ENCODE measurements around the gene OLFML2A. TPM values are rescaled to one million over a fixed set of nuclear protein-coding genes. Genes with fewer than 3 reads are reported as not detected.

The OLFML2A gene
- total RNA-seq, 1 donor, result 0.31 TPM

GRCh38 chr9:124794902-124795491, 18.1 kb downstream of the OLFML2A start:
- H3K27me3 ChIP-seq (ENCODE audit: insufficient read depth, low read length), result no peaks in the 10 kb centered on the region
- H3K4me3 ChIP-seq (ENCODE audit: low read length), result no peak overlapping the region
- H3K4me1 ChIP-seq (ENCODE audit: insufficient read depth, low read length), result peaks cover 4% of the 10 kb centered on the region
- H3K9me3 ChIP-seq (ENCODE audit: low read depth, low read length), result no peaks in the 10 kb centered on the region

GRCh38 chr9:124795881-124796431, 19.0 kb downstream of the OLFML2A start:
- H3K27me3 ChIP-seq (ENCODE audit: insufficient read depth, low read length), result no peaks in the 10 kb centered on the region
- H3K4me1 ChIP-seq (ENCODE audit: insufficient read depth, low read length), result peaks cover 14% of the 10 kb centered on the region
- H3K4me3 ChIP-seq (ENCODE audit: low read length), result no peak overlapping the region
- no peaks in the 10 kb centered on the region for H3K9me3 ChIP-seq (ENCODE audit: low read depth, low read length)

- Histone ChIP-seq H3K9me3 (ENCODE audit: low read depth, low read length) (no peaks in the 10 kb centered on the region), H3K4me1 (ENCODE audit: insufficient read depth, low read length) (peaks cover 20% of the 10 kb centered on the region), H3K27me3 (ENCODE audit: insufficient read depth, low read length) (no peaks in the 10 kb centered on the region), H3K4me3 (ENCODE audit: low read length) (no peak overlapping the region)
Measured at GRCh38 chr9:124797343-124798103, 20.6 kb downstream of the OLFML2A start.

DNA sequence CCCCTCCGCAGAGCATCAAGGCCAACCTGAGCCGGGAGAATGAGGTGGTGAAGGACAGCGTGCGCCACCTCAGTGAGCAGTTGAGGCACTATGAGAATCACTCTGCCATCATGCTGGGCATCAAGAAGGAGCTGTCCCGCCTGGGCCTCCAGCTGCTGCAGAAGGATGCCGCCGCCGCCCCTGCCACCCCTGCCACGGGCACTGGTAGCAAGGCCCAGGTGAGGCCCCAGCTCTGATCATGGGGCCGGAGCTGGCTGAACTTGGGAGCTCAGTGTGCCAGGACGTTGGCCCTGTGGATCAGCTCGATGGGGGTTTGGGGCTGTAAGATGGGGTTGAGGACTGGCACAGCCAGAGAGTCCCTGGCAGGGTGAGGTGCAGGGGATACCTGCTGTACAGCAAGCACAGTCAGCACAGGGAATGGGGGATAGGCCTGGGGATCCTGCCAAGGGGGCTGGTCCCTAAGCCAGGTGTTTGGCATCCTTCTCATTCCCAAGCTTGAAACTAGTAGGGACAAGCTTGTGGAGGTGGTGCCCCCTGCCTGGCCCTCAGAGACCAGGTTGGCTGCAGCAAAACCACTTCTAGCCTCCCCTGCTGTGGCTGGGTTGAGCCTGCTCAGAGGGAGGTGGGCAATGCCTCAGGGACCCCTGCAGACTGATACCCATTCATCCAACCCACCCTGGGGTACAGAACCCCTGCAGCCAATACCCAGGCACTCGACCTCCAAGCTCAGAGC, 22.5 kb downstream of the OLFML2A start:
- Histone ChIP-seq H3K9me3 (ENCODE audit: low read depth, low read length) (no peaks in the 10 kb centered on the region), H3K4me1 (ENCODE audit: insufficient read depth, low read length) (peaks cover 20% of the 10 kb centered on the region), H3K4me3 (ENCODE audit: low read length) (no peak overlapping the region), H3K27me3 (ENCODE audit: insufficient read depth, low read length) (no peaks in the 10 kb centered on the region)

DNA sequence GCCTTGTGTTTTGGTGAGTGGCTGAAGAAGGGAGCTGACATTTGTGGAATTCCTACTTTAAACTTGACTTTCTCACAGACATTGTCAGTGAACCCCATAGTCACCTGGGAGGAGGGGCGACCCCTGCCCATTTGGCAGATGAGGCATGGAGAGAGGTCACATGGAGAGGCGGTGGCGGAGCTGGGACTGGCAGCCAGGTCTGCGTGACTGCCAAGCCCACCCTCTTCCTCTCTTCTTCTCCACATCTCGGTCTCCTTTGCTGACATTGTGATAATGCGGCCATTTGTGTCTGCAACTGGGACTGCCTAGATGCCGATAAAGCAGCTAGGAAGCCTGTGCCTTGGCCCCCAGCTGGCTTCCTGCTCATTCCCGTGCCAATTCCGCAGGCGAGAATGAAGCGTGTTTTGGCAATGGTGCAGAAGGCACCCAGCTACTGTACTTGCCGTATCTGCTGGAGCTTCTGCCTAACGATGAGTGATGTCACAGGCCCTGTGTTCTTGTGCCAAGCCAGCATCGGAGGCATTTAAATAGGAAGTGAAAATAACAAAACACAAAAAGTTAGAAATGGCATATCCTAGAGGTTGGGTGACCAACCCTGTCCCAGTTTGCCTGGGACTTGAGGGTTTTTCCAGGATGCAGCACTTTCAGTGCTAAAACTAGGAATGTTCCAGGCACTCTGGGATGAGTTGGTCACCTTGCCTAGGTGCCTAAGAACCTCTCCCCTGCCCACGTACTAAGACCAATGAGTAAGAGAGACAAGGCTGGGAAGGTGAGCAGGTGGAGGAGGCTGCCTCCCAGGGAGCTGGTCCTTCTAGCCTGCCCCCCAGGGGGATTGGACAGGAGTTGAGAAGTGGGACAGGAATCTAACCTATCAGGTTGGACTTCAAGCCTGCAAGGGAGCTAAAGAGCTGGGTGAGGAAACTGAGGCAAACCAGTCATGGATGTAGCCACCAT, 23.6 kb downstream of the OLFML2A start:
- no peak overlapping the region for H3K4me3 ChIP-seq (ENCODE audit: low read length)

DNA sequence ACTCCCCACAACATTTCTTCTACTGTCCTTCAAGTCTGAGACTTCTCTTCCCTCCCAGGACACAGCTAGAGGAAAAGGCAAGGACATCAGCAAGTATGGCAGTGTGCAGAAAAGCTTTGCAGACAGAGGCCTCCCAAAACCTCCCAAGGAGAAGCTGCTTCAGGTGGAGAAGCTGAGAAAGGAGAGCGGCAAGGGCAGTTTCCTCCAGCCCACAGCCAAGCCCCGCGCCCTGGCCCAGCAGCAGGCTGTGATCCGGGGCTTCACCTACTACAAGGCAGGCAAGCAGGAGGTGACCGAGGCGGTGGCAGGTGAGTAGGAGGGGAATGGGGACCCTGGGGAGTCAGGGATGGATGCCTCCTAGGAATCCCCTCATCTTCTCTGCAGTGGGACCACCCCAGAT, 24.4 kb downstream of the OLFML2A start:
- H3K9me3 ChIP-seq (ENCODE audit: low read depth, low read length), result no peaks in the 10 kb centered on the region
- H3K27me3 ChIP-seq (ENCODE audit: insufficient read depth, low read length), result no peaks in the 10 kb centered on the region
- H3K4me3 ChIP-seq (ENCODE audit: low read length), result no peak overlapping the region
- peaks cover 20% of the 10 kb centered on the region for H3K4me1 ChIP-seq (ENCODE audit: insufficient read depth, low read length)

More for the DNA sequence above, 23.6 kb downstream of the OLFML2A start:
- Histone ChIP-seq H3K9me3 (ENCODE audit: low read depth, low read length) (no peaks in the 10 kb centered on the region), H3K4me1 (ENCODE audit: insufficient read depth, low read length) (peaks cover 20% of the 10 kb centered on the region), H3K27me3 (ENCODE audit: insufficient read depth, low read length) (no peaks in the 10 kb centered on the region)

GRCh38 chr9:124802426-124802825, 25.5 kb downstream of the OLFML2A start:
- no peaks in the 10 kb centered on the region for H3K9me3 ChIP-seq (ENCODE audit: low read depth, low read length)
- H3K27me3 ChIP-seq (ENCODE audit: insufficient read depth, low read length), result no peaks in the 10 kb centered on the region
- no peak overlapping the region for H3K4me3 ChIP-seq (ENCODE audit: low read length)
- H3K4me1 ChIP-seq (ENCODE audit: insufficient read depth, low read length), result peaks cover 20% of the 10 kb centered on the region

DNA sequence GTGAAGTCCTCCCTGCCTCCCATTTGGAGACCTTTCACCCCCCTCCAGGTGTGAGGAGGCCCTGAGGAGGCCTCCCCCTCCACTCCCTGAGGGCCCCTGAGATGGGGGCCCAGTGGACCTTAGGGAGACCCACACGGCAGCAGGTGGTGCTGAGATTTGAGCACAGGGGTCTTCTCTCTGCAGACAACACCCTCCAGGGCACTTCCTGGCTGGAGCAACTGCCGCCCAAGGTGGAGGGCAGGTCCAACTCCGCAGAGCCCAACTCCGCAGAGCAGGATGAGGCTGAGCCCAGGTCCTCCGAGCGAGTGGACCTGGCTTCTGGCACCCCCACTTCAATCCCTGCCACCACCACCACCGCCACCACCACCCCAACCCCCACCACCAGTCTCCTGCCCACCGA, 27.0 kb downstream of the OLFML2A start:
- no peaks in the 10 kb centered on the region for H3K27me3 ChIP-seq (ENCODE audit: insufficient read depth, low read length)
- no peak overlapping the region for H3K4me3 ChIP-seq (ENCODE audit: low read length)
- peaks cover 20% of the 10 kb centered on the region for H3K4me1 ChIP-seq (ENCODE audit: insufficient read depth, low read length)
- H3K9me3 ChIP-seq (ENCODE audit: low read depth, low read length), result no peaks in the 10 kb centered on the region

GRCh38 chr9:124805186-124805585, 28.3 kb downstream of the OLFML2A start:
- H3K27me3 ChIP-seq (ENCODE audit: insufficient read depth, low read length), result no peaks in the 10 kb centered on the region
- H3K9me3 ChIP-seq (ENCODE audit: low read depth, low read length), result no peaks in the 10 kb centered on the region
- H3K4me3 ChIP-seq (ENCODE audit: low read length), result no peak overlapping the region
- H3K4me1 ChIP-seq (ENCODE audit: insufficient read depth, low read length), result peaks cover 14% of the 10 kb centered on the region

- H3K27me3 ChIP-seq (ENCODE audit: insufficient read depth, low read length), result no peaks in the 10 kb centered on the region
- H3K4me3 ChIP-seq (ENCODE audit: low read length), result no peak overlapping the region
- H3K9me3 ChIP-seq (ENCODE audit: low read depth, low read length), result no peaks in the 10 kb centered on the region
- H3K4me1 ChIP-seq (ENCODE audit: insufficient read depth, low read length), result no peaks in the 10 kb centered on the region
Measured at GRCh38 chr9:124808246-124808956, 31.5 kb downstream of the OLFML2A start.

GRCh38 chr9:124809211-124809610, 32.3 kb downstream of the OLFML2A start:
- Histone ChIP-seq H3K4me3 (ENCODE audit: low read length) (no peak overlapping the region), H3K9me3 (ENCODE audit: low read depth, low read length) (no peaks in the 10 kb centered on the region), H3K4me1 (ENCODE audit: insufficient read depth, low read length) (no peaks in the 10 kb centered on the region), H3K27me3 (ENCODE audit: insufficient read depth, low read length) (no peaks in the 10 kb centered on the region)

DNA sequence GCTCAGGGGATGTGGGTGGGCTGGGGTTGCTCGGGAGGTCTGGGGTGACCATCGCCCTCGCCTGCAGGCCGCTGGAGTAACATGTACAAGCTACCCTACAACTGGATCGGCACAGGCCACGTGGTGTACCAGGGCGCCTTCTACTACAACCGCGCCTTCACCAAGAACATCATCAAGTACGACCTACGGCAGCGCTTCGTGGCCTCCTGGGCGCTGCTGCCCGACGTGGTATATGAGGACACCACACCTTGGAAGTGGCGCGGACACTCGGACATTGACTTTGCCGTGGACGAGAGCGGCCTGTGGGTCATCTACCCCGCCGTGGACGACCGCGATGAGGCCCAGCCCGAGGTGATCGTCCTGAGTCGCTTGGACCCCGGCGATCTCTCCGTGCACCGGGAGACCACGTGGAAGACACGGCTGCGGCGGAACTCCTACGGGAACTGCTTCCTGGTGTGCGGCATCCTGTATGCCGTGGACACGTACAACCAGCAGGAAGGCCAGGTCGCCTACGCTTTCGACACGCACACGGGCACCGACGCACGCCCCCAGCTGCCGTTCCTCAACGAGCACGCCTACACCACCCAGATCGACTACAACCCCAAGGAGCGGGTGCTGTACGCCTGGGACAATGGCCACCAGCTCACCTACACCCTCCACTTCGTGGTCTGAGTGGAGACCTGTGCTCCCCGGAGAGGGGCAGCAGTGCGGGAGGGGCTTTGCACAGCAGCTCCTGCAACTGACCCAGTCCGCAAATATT, 33.0 kb downstream of the OLFML2A start:
- H3K4me1 ChIP-seq (ENCODE audit: insufficient read depth, low read length), result no peaks in the 10 kb centered on the region
- H3K4me3 ChIP-seq (ENCODE audit: low read length), result no peak overlapping the region
- no peaks in the 10 kb centered on the region for H3K27me3 ChIP-seq (ENCODE audit: insufficient read depth, low read length)
- no peaks in the 10 kb centered on the region for H3K9me3 ChIP-seq (ENCODE audit: low read depth, low read length)

DNA sequence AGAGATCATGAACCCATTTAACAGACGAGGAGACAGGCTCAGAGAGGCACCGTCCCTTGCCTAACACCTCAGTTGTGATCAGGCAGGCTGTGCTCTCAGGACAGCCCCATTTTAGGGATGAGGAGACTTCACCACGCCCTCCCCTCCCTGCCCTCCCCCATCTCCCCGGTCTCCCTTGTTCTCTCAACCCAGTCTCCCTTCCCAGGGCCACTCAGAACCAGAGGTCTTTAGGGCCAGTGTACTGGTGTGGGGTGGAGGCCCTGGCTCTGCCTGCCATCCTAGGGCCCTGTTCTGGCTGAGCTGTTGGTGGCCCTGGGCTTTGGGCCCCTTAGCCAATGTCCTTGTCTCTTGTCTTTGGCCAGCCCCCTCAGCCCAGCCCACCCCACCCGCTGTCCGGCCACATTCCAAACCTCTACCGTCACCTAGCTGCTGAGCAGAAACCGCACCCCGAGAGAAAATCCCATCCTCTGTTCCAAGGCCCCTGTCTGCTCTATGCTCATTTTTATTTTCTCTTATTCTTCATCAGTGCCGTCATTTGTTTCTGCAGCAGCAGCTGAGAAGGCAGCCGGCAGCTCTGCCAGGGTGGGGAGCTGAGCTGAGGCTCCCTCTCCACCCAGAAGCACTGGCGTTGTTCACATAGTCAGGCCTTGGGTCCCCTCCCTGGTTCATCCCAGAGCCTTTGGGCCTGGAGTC, 33.9 kb downstream of the OLFML2A start:
- no peak overlapping the region for H3K4me3 ChIP-seq (ENCODE audit: low read length)
- H3K9me3 ChIP-seq (ENCODE audit: low read depth, low read length), result no peaks in the 10 kb centered on the region
- no peaks in the 10 kb centered on the region for H3K27me3 ChIP-seq (ENCODE audit: insufficient read depth, low read length)
- no peaks in the 10 kb centered on the region for H3K4me1 ChIP-seq (ENCODE audit: insufficient read depth, low read length)

Measured in mononuclear cell (primary cell).